Spleen (tissue), 11 donors: ENCODE results near the gene MOB3B. TPM values are rescaled to one million over a fixed set of nuclear protein-coding genes. Genes with fewer than 3 reads are reported as not detected.

ENCODE experiments used
- DNase-seq: peaks from one replicate; pipeline ENCODE4 v3.0.0-alpha.2; 2020
- H3K27ac ChIP-seq, 8 donors: fragments of 200-600 bp; sonication (generic) in 7 of 8; 1 replicate in 4 of 8; 2 replicates in 4 of 8; pipeline versions ENCODE4 v1.5.0 to v1.8.0; 2016 to 2021; ENCODE audit warnings: inconsistent platforms in 4 of 8, mild to moderate bottlenecking in 4 of 8, moderate library complexity in 1 of 8
- H3K27me3 ChIP-seq, 7 donors: fragments of 200-600 bp; sonication (generic) in 6 of 7; replicated peaks in 1 of 7; 1 replicate in 4 of 7; 2 replicates in 3 of 7; pipeline versions ENCODE4 v1.5.0 to v1.8.0; 2016 to 2021; ENCODE audit warnings: inconsistent platforms in 3 of 7, mild to moderate bottlenecking in 1 of 7
- H3K36me3 ChIP-seq, 6 donors: fragments of 200-600 bp; sonication (generic) in 5 of 6; 1 replicate in 4 of 6; 2 replicates in 2 of 6; pipeline versions ENCODE4 v1.5.0 to v1.8.0; 2016 to 2021; ENCODE audit warnings: inconsistent platforms in 2 of 6
- H3K4me1 ChIP-seq, 6 donors: fragments of 200-600 bp; sonication (generic) in 5 of 6; 1 replicate in 3 of 6; 2 replicates in 3 of 6; pipeline versions ENCODE4 v1.5.0 to v1.8.0; 2016 to 2021; ENCODE audit warnings: inconsistent platforms in 3 of 6
- H3K4me3 ChIP-seq, 8 donors: fragments of 200-600 bp; sonication (generic) in 7 of 8; 1 replicate in 4 of 8; 2 replicates in 4 of 8; pipeline versions ENCODE4 v1.5.0 to v1.8.0; 2016 to 2021; ENCODE audit warnings: inconsistent platforms in 4 of 8, mild to moderate bottlenecking in 4 of 8, moderate library complexity in 2 of 8
- H3K9me3 ChIP-seq, 8 donors: fragments of 200-600 bp; sonication (generic) in 7 of 8; 1 replicate in 4 of 8; 2 replicates in 4 of 8; pipeline versions ENCODE4 v1.5.0 to v1.8.0; 2016 to 2021; ENCODE audit warnings: inconsistent platforms in 4 of 8
- POLR2A ChIP-seq, 3 donors: fragments of 450-650 bp; IDR thresholded peaks; one replicate each; pipeline ENCODE4 v1.5.1; 2017; ENCODE audit warnings: antibody characterized with exemption in 3 of 3, mild to moderate bottlenecking in 1 of 3
- POLR2AphosphoS5 ChIP-seq, 3 donors: sonication (generic); formaldehyde crosslinking; IDR thresholded peaks; one replicate each; pipeline ENCODE4 v1.5.1; 2017; ENCODE audit warnings: antibody characterized with exemption in 3 of 3
- WGBS, 5 donors: extraction: QIAGEN DNeasy Blood & Tissue Kit in 3 of 5; methylation state at CpG; one replicate each; pipeline versions ENCODE4 v1.1.5 to v1.1.7; 2013 to 2018; 5-methylcytosine and 5-hydroxymethylcytosine counted together
- intact Hi-C: fragments of 100-400 bp; cut with DNase I; formaldehyde crosslinking; loops from one replicate; pipeline ENCODE4 v1.15.0; 2023; ENCODE audit warnings: low total_unique reads
- polyA plus RNA-seq, 3 donors: library from polyadenylated mRNA; stranded (reverse); fragments of 200-250 nt; gene quantifications; one replicate each; pipeline ENCODE4 v1.2.1, GENCODE V29; 2013
- total RNA-seq, 7 donors: library from RNA; depleted of rRNA in 3 of 7; stranded (reverse); fragments of >200 nt in 3 of 7; fragmentation: NEBNext Ultra II Directional in 4 of 7; extraction: Animal tissue kit (Norgen Biotek cat#: 25700) in 4 of 7; gene quantifications; one replicate each; pipeline versions ENCODE4 v1.1.0 to v1.2.1, GENCODE V29; 2016 to 2021
- TF ChIP-seq, protein P1 (sequence below), 11 experiments: fragments of 200-600 bp in 7 of 11; fragments of 450-650 bp in 4 of 11; sonication (generic) in 4 of 11; IDR thresholded peaks in 8 of 11; conservative IDR thresholded peaks in 3 of 11; 1 replicate in 7 of 11; 2 replicates in 4 of 11; pipeline versions ENCODE4 v1.4.0 to v1.8.0; 2016 to 2021; ENCODE audit warnings: antibody characterized with exemption in 11 of 11, inconsistent platforms in 4 of 11, mild to moderate bottlenecking in 1 of 11
- donor health status: healthy with polysubstance abuse.
- donor health status: DM: no; HTN: no; CAD: no; lungs with moderate emphysema.
- donor health status: DM: no; HTN: no; CAD: no.
- donor health status: Bipolar disorder and iron deficiency.
- donor health status: healthy.
- donor health status: DM: no; HTN: no; CAD: no.
- donor health status: DM: yes; HTN: yes; CAD: no.

The MOB3B gene
- total and polyA plus RNA-seq, 10 donors = 9.4 to 27.7 (median 19.9) TPM

DNA sequence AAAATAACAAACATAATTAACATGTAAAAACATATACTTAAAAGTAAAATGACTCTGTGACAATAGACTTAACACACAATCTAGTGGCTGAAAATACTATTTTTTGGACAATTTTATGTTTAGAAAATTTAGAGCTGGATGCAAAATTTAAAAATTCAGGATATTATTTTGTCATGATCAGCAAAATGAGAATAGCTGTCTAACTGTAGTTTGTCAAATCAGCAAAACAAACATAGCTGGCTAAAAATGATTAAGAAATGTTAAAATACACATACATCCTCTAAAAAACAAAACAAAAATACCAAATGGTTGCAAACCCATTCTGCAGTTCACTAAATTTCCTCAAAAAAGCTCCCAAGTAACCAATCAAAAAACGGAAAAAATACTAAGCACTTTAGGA, 25.1 kb upstream of the MOB3B start:
- Histone ChIP-seq H3K4me1 (no peaks in the 10 kb centered on the region), H3K4me3 (no peak overlapping the region), H3K27ac (no peak overlapping the region), H3K36me3 (peaks cover 7 to 100% (median 46%) of the 10 kb centered on the region in 6 donors), H3K9me3 (no peaks in the 10 kb centered on the region), H3K27me3 (no peaks in the 10 kb centered on the region)
- TF ChIP-seq POLR2AphosphoS5 (IDR thresholded peaks at IDR 0.05) (no peak), POLR2A (IDR thresholded peaks at IDR 0.05) (no peak)
- TF ChIP-seq, protein P1, sequence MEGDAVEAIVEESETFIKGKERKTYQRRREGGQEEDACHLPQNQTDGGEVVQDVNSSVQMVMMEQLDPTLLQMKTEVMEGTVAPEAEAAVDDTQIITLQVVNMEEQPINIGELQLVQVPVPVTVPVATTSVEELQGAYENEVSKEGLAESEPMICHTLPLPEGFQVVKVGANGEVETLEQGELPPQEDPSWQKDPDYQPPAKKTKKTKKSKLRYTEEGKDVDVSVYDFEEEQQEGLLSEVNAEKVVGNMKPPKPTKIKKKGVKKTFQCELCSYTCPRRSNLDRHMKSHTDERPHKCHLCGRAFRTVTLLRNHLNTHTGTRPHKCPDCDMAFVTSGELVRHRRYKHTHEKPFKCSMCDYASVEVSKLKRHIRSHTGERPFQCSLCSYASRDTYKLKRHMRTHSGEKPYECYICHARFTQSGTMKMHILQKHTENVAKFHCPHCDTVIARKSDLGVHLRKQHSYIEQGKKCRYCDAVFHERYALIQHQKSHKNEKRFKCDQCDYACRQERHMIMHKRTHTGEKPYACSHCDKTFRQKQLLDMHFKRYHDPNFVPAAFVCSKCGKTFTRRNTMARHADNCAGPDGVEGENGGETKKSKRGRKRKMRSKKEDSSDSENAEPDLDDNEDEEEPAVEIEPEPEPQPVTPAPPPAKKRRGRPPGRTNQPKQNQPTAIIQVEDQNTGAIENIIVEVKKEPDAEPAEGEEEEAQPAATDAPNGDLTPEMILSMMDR (IDR thresholded peaks at IDR 0.05 in 8 of 11, conservative IDR thresholded peaks at IDR 0.05 in 3 of 11) = no peak
- intact Hi-C loops = loop anchor here (5.0 kb wide), 1 partner anchor 222 kb away; no protein-coding TSS in a partner anchor
- DNase-seq = no peak
- WGBS, 5 donors = 90 to 100% (median 91%) methylated on average over 1 of the region's 1 CpG

DNA sequence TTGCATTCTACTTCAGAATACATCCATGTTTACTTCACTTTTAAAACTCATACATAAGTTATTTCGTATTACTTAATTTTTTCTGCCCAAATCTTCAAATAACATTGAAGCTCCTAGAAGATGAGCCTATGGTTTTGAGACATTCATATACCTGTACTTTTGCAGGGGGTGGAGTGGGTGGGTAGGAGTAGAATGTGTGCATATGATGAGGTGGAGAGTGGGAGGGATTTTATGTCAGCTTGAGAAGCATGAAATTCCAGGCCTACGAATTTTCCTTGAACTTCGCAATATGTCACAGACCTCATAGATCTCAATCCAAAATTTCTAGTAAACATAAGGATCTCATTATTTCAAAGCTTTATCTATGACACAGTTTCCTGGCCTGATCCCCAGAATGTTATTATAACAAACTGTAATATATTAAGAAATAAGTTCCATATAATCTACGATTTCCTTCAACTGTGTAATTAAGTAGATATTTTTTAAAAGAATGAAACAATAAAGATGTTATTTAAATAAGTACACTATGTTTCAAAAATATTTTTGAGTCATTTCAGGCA, 19.7 kb upstream of the MOB3B start:
- Histone ChIP-seq H3K4me3 (no peak overlapping the region), H3K27ac (no peak overlapping the region), H3K27me3 (no peaks in the 10 kb centered on the region), H3K9me3 (no peaks in the 10 kb centered on the region), H3K36me3 (peaks cover 0 to 99% (median 21%) of the 10 kb centered on the region in 6 donors), H3K4me1 (peaks cover 0 to 7% (median 0%) of the 10 kb centered on the region in 6 donors)
- WGBS, 5 donors = 87 to 98% (median 94%) methylated on average over 4 of the region's 4 CpGs
- TF ChIP-seq, protein P1 (IDR thresholded peaks at IDR 0.05 in 8 of 11, conservative IDR thresholded peaks at IDR 0.05 in 3 of 11) = no peak
- TF ChIP-seq POLR2A (IDR thresholded peaks at IDR 0.05) = no peak
- TF ChIP-seq POLR2AphosphoS5 (IDR thresholded peaks at IDR 0.05) = no peak
- no peak for DNase-seq
- intact Hi-C loops = no loop called here

DNA sequence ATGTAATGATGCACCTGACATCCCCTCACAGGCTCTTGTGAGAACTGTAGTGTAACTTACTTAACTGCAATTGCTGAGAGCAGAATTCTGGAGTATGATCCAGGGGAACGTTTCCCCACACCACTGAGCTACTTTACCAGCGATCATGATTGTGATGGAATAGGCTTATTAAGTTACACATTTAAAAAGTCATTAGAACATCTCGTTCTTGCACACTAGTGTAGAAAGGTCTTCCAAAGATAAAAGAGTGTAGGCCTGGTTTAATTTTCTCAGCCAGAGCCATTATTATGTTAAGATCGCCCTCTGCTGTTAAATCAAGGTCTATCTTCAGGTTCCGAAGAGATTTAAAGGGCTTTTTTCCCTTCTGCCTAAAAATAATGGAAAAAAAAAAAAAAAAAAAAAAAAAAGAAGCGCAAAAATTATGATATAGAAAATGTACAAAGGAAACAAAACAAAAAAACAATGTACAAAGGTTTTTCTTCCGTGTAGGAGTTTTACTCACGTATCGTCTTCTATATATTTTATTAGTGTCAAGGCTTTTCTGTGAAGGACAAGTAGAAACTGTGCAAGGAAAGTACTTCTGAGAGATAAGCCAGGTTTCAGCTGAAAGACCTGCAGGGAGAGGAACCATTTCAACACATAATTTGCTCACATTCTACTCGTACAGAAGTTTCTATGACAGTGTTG, 18.6 kb upstream of the MOB3B start:
- no peak for DNase-seq
- Histone ChIP-seq H3K4me3 (no peak overlapping the region), H3K36me3 (peaks cover 0 to 99% (median 16%) of the 10 kb centered on the region in 6 donors), H3K4me1 (peaks cover 0 to 7% (median 0%) of the 10 kb centered on the region in 6 donors), H3K27me3 (no peaks in the 10 kb centered on the region), H3K27ac (no peak overlapping the region), H3K9me3 (no peaks in the 10 kb centered on the region)
- 57 to 71% (median 64%) methylated on average over 10 of the region's 10 CpGs for WGBS, 5 donors
- intact Hi-C loops = no loop called here
- no peak for TF ChIP-seq POLR2AphosphoS5 (IDR thresholded peaks at IDR 0.05)
- TF ChIP-seq, protein P1 (IDR thresholded peaks at IDR 0.05 in 8 of 11, conservative IDR thresholded peaks at IDR 0.05 in 3 of 11) = peak in 9 of 11 experiments; percentile 9 to 67 (median 51)

DNA sequence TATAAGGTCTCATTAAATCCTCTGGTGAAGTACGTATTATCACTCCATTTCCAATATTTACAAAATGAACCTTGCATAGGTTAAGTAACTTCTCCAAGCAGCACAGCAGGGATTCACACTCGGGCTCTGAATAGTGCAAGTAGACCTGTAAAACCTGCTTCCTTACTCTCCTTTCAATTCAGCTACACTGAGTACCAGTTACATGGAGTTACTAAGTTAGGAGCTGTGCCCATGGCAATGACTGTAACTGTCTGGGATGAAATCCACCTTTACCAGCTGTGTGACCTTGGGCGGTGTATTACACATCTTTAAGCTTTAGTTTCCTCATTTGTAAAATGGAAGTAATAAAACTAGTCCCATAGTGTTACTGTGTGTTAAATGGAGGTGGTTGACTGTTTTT, 15.9 kb upstream of the MOB3B start:
- H3K4me3 ChIP-seq = no peak overlapping the region
- peaks cover 0 to 94% (median 18%) of the 10 kb centered on the region in 6 donors for H3K36me3 ChIP-seq
- TF ChIP-seq, protein P1 (IDR thresholded peaks at IDR 0.05 in 8 of 11, conservative IDR thresholded peaks at IDR 0.05 in 3 of 11) = no peak
- TF ChIP-seq POLR2AphosphoS5 (IDR thresholded peaks at IDR 0.05) = no peak
- TF ChIP-seq POLR2A (IDR thresholded peaks at IDR 0.05) = no peak
- 80 to 94% (median 88%) methylated on average over 3 of the region's 3 CpGs for WGBS, 5 donors
- no peaks in the 10 kb centered on the region for H3K9me3 ChIP-seq
- peaks cover 0 to 7% (median under 1%) of the 10 kb centered on the region in 6 donors for H3K4me1 ChIP-seq
- intact Hi-C loops = no loop called here
- H3K27ac ChIP-seq = no peak overlapping the region
- no peak for DNase-seq
- H3K27me3 ChIP-seq = no peaks in the 10 kb centered on the region
